Naive B cell (primary cell): ENCODE measurements around the gene TAF1C. TPM values are rescaled to one million over a fixed set of nuclear protein-coding genes. Genes with fewer than 3 reads are reported as not detected.
A peak's percentile ranks its signal among the peaks of the same experiment; 100 is the strongest.
"Not testable (repeated sequence)": the region's sequence is repeated elsewhere in the genome, so short reads cannot be mapped to it uniquely, and the experiment has no call there.

Source experiments
- ATAC-seq, 2 donors: fragments of 150-1000 bp; cut with Tn5 transposase; 2 replicates each; pipeline ENCODE4 v1.10.0; 2021; ENCODE audit warnings: low read depth in 2 of 2, mild to moderate bottlenecking in 2 of 2, moderate library complexity in 2 of 2
- DNase-seq: peaks from one replicate; pipeline ENCODE4 v3.0.0; 2022
- H3K27ac Mint-ChIP-seq, 6 donors: one replicate each; pipeline ENCODE4 v1.8.0; 2020 to 2022; ENCODE audit warnings: mild to moderate bottlenecking in 6 of 6, mixed read lengths in 6 of 6, moderate library complexity in 5 of 6, inconsistent platforms in 2 of 6
- H3K27me3 Mint-ChIP-seq, 3 donors: one replicate each; pipeline ENCODE4 v1.8.0; 2021 to 2022; ENCODE audit warnings: mixed read lengths in 3 of 3, mild to moderate bottlenecking in 1 of 3
- H3K36me3 Mint-ChIP-seq, 2 donors: one replicate each; pipeline ENCODE4 v1.8.0; 2020 to 2022; ENCODE audit warnings: mixed read lengths in 2 of 2, inconsistent platforms in 1 of 2, mild to moderate bottlenecking in 1 of 2
- H3K4me1 Mint-ChIP-seq, 3 donors: one replicate each; pipeline ENCODE4 v1.8.0; 2020 to 2022; ENCODE audit warnings: mixed read lengths in 3 of 3, inconsistent platforms in 1 of 3, mild to moderate bottlenecking in 1 of 3, moderate library complexity in 1 of 3
- H3K4me3 Mint-ChIP-seq, 8 donors: one replicate each; pipeline ENCODE4 v1.8.0; 2020 to 2022; ENCODE audit warnings: mild to moderate bottlenecking in 8 of 8, mixed read lengths in 8 of 8, moderate library complexity in 8 of 8, inconsistent platforms in 2 of 8
- H3K9me3 Mint-ChIP-seq, 7 donors: one replicate each; pipeline ENCODE4 v1.8.0; 2020 to 2022; ENCODE audit warnings: mixed read lengths in 7 of 7, mild to moderate bottlenecking in 5 of 7, inconsistent platforms in 2 of 7, moderate library complexity in 1 of 7
- polyA plus RNA-seq, 6 donors: library from polyadenylated mRNA; unstranded; fragments of 300-500 nt; fragmentation: Illumina TruSeq; gene quantifications; one replicate each; pipeline ENCODE4 v1.2.3, GENCODE V29; 2021; ENCODE audit warnings: low read depth in 6 of 6

The TAF1C gene
- polyA plus RNA-seq, 6 donors from 2014 or later, result 4.8 to 11.6 (median 7.3) TPM

GRCh38 chr16:84204551-84204950 lies 17.7 kb upstream of the TAF1C start:
- not testable (repeated sequence) for H3K27me3 Mint-ChIP-seq, H3K9me3 Mint-ChIP-seq, H3K4me1 Mint-ChIP-seq, H3K27ac Mint-ChIP-seq, H3K36me3 Mint-ChIP-seq, H3K4me3 Mint-ChIP-seq, ATAC-seq, DNase-seq

- Mint-ChIP-seq H3K4me1 (no peaks in the 10 kb centered on the region), H3K36me3 (no peaks in the 10 kb centered on the region), H3K27ac (no peak overlapping the region), H3K4me3 (no peak overlapping the region), H3K27me3 (peaks cover 0 to 17% (median 10%) of the 10 kb centered on the region in 3 donors), H3K9me3 (no peaks in the 10 kb centered on the region)
- DNase-seq (no peak), ATAC-seq (no peak)
Measured at GRCh38 chr16:84199861-84200260, 13.0 kb upstream of the TAF1C start.

- H3K4me1 Mint-ChIP-seq, result peaks cover 4 to 7% (median 6%) of the 10 kb centered on the region in 3 donors
- H3K9me3 Mint-ChIP-seq, result no peaks in the 10 kb centered on the region
- peaks cover 0 to 17% (median 15%) of the 10 kb centered on the region in 3 donors for H3K27me3 Mint-ChIP-seq
- H3K27ac Mint-ChIP-seq, result peak overlapping the region in 2 of 6 donors; percentile 16 to 79
- no peaks in the 10 kb centered on the region for H3K36me3 Mint-ChIP-seq
- ATAC-seq, result no peak
- no peak overlapping the region for H3K4me3 Mint-ChIP-seq
- DNase-seq, result no peak
Measured at GRCh38 chr16:84199097-84199496, 12.2 kb upstream of the TAF1C start.

GRCh38 chr16:84198401-84198800 lies 11.5 kb upstream of the TAF1C start:
- peaks cover 4 to 13% (median 12%) of the 10 kb centered on the region in 3 donors for H3K4me1 Mint-ChIP-seq
- DNase-seq (no peak), ATAC-seq (no peak)

GRCh38 chr16:84197466-84198128 lies 10.7 kb upstream of the TAF1C start:
- Mint-ChIP-seq H3K9me3 (no peaks in the 10 kb centered on the region), H3K27ac (peak overlapping the region in 1 of 6 donors; percentile 26), H3K27me3 (peaks cover 0 to 17% (median 17%) of the 10 kb centered on the region in 3 donors), H3K4me1 (peaks cover 4 to 15% (median 12%) of the 10 kb centered on the region in 3 donors), H3K4me3 (no peak overlapping the region), H3K36me3 (no peaks in the 10 kb centered on the region)
- ATAC-seq, result no peak
- no peak for DNase-seq

More at GRCh38 chr16:84198401-84198800, 11.5 kb upstream of the TAF1C start:
- Mint-ChIP-seq H3K4me3 (peak overlapping the region in 1 of 8 donors; percentile 20), H3K27me3 (peaks cover 0 to 17% (median 17%) of the 10 kb centered on the region in 3 donors), H3K9me3 (no peaks in the 10 kb centered on the region), H3K36me3 (no peaks in the 10 kb centered on the region), H3K27ac (peak overlapping the region in 1 of 6 donors; percentile 70)

GRCh38 chr16:84196727-84197394 lies 10.0 kb upstream of the TAF1C start:
- no peaks in the 10 kb centered on the region for H3K36me3 Mint-ChIP-seq
- H3K9me3 Mint-ChIP-seq, result no peaks in the 10 kb centered on the region
- H3K27me3 Mint-ChIP-seq, result peaks cover 0 to 17% (median 17%) of the 10 kb centered on the region in 3 donors
- no peak overlapping the region for H3K4me3 Mint-ChIP-seq
- ATAC-seq (no peak), DNase-seq (no peak)
- peaks cover 4 to 15% (median 12%) of the 10 kb centered on the region in 3 donors for H3K4me1 Mint-ChIP-seq
- peak overlapping the region in 1 of 6 donors; percentile 70 for H3K27ac Mint-ChIP-seq

- H3K27ac Mint-ChIP-seq, result peak overlapping the region in 1 of 6 donors; percentile 70
- no peaks in the 10 kb centered on the region for H3K36me3 Mint-ChIP-seq
- H3K9me3 Mint-ChIP-seq, result no peaks in the 10 kb centered on the region
- no peak overlapping the region for H3K4me3 Mint-ChIP-seq
- peaks cover 0 to 17% (median 17%) of the 10 kb centered on the region in 3 donors for H3K27me3 Mint-ChIP-seq
- no peak for ATAC-seq
- H3K4me1 Mint-ChIP-seq, result peaks cover 4 to 15% (median 12%) of the 10 kb centered on the region in 3 donors
- no peak for DNase-seq
Measured at GRCh38 chr16:84196101-84196500, 9.2 kb upstream of the TAF1C start.

- Mint-ChIP-seq H3K36me3 (no peaks in the 10 kb centered on the region), H3K27me3 (peaks cover 0 to 17% (median 17%) of the 10 kb centered on the region in 3 donors), H3K4me3 (no peak overlapping the region), H3K27ac (no peak overlapping the region), H3K4me1 (peaks cover 4 to 15% (median 12%) of the 10 kb centered on the region in 3 donors), H3K9me3 (no peaks in the 10 kb centered on the region)
- DNase-seq, result no peak
- ATAC-seq, result no peak
Measured at GRCh38 chr16:84195201-84196093, 8.6 kb upstream of the TAF1C start.

GRCh38 chr16:84194470-84195200 lies 7.8 kb upstream of the TAF1C start:
- ATAC-seq (peak; percentile 85 to 86), DNase-seq (peak; percentile 57)
- Mint-ChIP-seq H3K4me1 (peaks cover 4 to 15% (median 12%) of the 10 kb centered on the region in 3 donors), H3K9me3 (no peaks in the 10 kb centered on the region), H3K27me3 (peaks cover 0 to 17% (median 17%) of the 10 kb centered on the region in 3 donors), H3K4me3 (peak overlapping the region; percentile 53 to 85 (median 82)), H3K36me3 (no peaks in the 10 kb centered on the region), H3K27ac (peak overlapping the region; percentile 11 to 84 (median 78))

GRCh38 chr16:84194018-84194417 lies 7.2 kb upstream of the TAF1C start:
- H3K9me3 Mint-ChIP-seq, result no peaks in the 10 kb centered on the region
- H3K27ac Mint-ChIP-seq, result peak overlapping the region in 5 of 6 donors; percentile 36 to 82 (median 67)
- no peaks in the 10 kb centered on the region for H3K36me3 Mint-ChIP-seq
- peaks cover 4 to 15% (median 12%) of the 10 kb centered on the region in 3 donors for H3K4me1 Mint-ChIP-seq
- H3K27me3 Mint-ChIP-seq, result peaks cover 0 to 17% (median 17%) of the 10 kb centered on the region in 3 donors
- H3K4me3 Mint-ChIP-seq, result peak overlapping the region; percentile 47 to 85 (median 78)
- DNase-seq, result no peak
- ATAC-seq, result peak in 1 of 2 donors; percentile 15

GRCh38 chr16:84193480-84193879 lies 6.6 kb upstream of the TAF1C start:
- peaks cover 0 to 16% (median 13%) of the 10 kb centered on the region in 3 donors for H3K27me3 Mint-ChIP-seq
- H3K9me3 Mint-ChIP-seq, result no peaks in the 10 kb centered on the region
- no peak for ATAC-seq
- peak overlapping the region in 3 of 6 donors; percentile 12 to 82 (median 36) for H3K27ac Mint-ChIP-seq
- H3K36me3 Mint-ChIP-seq, result no peaks in the 10 kb centered on the region
- H3K4me1 Mint-ChIP-seq, result peaks cover 4 to 15% (median 12%) of the 10 kb centered on the region in 3 donors
- no peak for DNase-seq
- H3K4me3 Mint-ChIP-seq, result peak overlapping the region in 7 of 8 donors; percentile 15 to 85 (median 53)

- no peaks in the 10 kb centered on the region for H3K9me3 Mint-ChIP-seq
- no peak overlapping the region for H3K27ac Mint-ChIP-seq
- peak overlapping the region in 1 of 8 donors; percentile 9 for H3K4me3 Mint-ChIP-seq
- H3K27me3 Mint-ChIP-seq, result peaks cover 0 to 7% (median 2%) of the 10 kb centered on the region in 3 donors
- DNase-seq, result no peak
- ATAC-seq, result no peak
- peaks cover 4 to 22% (median 17%) of the 10 kb centered on the region in 3 donors for H3K4me1 Mint-ChIP-seq
- no peaks in the 10 kb centered on the region for H3K36me3 Mint-ChIP-seq
Measured at GRCh38 chr16:84191466-84191865, 4.6 kb upstream of the TAF1C start.
